Psoas muscle (tissue), 8 donors: ENCODE measurements around the gene CPNE7. TPM values are rescaled to one million over a fixed set of nuclear protein-coding genes. Genes with fewer than 3 reads are reported as not detected.

Source experiments
- ATAC-seq, 4 donors: fragments of 200-7000 bp; cut with Tn5 transposase; one replicate each; pipeline ENCODE4 v1.9.1; 2020; ENCODE audit warnings: moderate library complexity in 3 of 4, mild to moderate bottlenecking in 2 of 4
- DNase-seq, 2 donors: peaks; one replicate each; pipeline ENCODE4 v3.0.0-alpha.2; 2020
- H3K27ac ChIP-seq: fragments of 200-600 bp; one replicate; pipeline ENCODE4 v1.8.0; 2022
- H3K27me3 ChIP-seq, 3 donors: fragments of 200-600 bp in 1 of 3; one replicate each; pipeline versions ENCODE4 v1.6.1 to v1.8.0; 2013 to 2022; ENCODE audit warnings: low read length in 2 of 3, mild to moderate bottlenecking in 2 of 3, moderate library complexity in 1 of 3; ENCODE audit not compliant: insufficient read depth in 3 of 3
- H3K36me3 ChIP-seq, 2 donors: fragments of 200-600 bp in 1 of 2; one replicate each; pipeline versions ENCODE4 v1.6.1 to v1.8.0; 2013 to 2022; ENCODE audit warnings: low read depth in 1 of 2, mild to moderate bottlenecking in 1 of 2, moderate library complexity in 1 of 2; ENCODE audit not compliant: insufficient read depth in 1 of 2
- H3K4me1 ChIP-seq: fragments of 200-600 bp; one replicate; pipeline ENCODE4 v1.8.0; 2022
- H3K4me3 ChIP-seq: fragments of 200-600 bp; one replicate; pipeline ENCODE4 v1.8.0; 2022; ENCODE audit warnings: mild to moderate bottlenecking
- H3K9me3 ChIP-seq: fragments of 200-600 bp; one replicate; pipeline ENCODE4 v1.8.0; 2022
- WGBS, 3 donors: extraction: QIAGEN DNeasy Blood & Tissue Kit; methylation state at CpG; one replicate each; pipeline versions ENCODE4 v1.1.6 to v1.1.7; 2013; 5-methylcytosine and 5-hydroxymethylcytosine counted together
- intact Hi-C, 2 donors: fragments of 100-400 bp; cut with DNase I; formaldehyde crosslinking; loops; one replicate each; pipeline versions ENCODE4 v1.11.0 to v1.14.2; 2022
- polyA plus RNA-seq, 3 donors: library from polyadenylated mRNA; stranded (reverse); fragments of 200-250 nt; gene quantifications; one replicate each; pipeline ENCODE4 v1.2.3, GENCODE V29; 2013
- total RNA-seq, 4 donors: library from RNA; stranded (reverse); fragmentation: NEBNext Ultra II Directional in 2 of 4; extraction: Animal tissue kit (Norgen Biotek cat#: 25700) in 2 of 4; gene quantifications; one replicate each; pipeline versions ENCODE4 v1.2.1 to v1.2.4, GENCODE V29; 2021 to 2023
- TF ChIP-seq, protein P1 (sequence below): fragments of 200-600 bp; IDR thresholded peaks from one replicate; pipeline ENCODE4 v1.8.0; 2022; ENCODE audit warnings: antibody characterized with exemption
- donor health status: healthy with polysubstance abuse.
- donor health status: DM: no; HTN: no; CAD: no; lungs with moderate emphysema.
- donor health status: Bipolar disorder and iron deficiency.
- donor health status: healthy.
- donor health status: DM: yes; HTN: yes; CAD: no.
- donor health status: DM: no; HTN: no; CAD: no.
- donor health status: DM: no; HTN: no; CAD: no.
- donor health status: DM: yes; HTN: yes; CAD: no.

The CPNE7 gene
- total and polyA plus RNA-seq, 7 donors: 0.08 to 0.21 TPM; not detected in 5

DNA sequence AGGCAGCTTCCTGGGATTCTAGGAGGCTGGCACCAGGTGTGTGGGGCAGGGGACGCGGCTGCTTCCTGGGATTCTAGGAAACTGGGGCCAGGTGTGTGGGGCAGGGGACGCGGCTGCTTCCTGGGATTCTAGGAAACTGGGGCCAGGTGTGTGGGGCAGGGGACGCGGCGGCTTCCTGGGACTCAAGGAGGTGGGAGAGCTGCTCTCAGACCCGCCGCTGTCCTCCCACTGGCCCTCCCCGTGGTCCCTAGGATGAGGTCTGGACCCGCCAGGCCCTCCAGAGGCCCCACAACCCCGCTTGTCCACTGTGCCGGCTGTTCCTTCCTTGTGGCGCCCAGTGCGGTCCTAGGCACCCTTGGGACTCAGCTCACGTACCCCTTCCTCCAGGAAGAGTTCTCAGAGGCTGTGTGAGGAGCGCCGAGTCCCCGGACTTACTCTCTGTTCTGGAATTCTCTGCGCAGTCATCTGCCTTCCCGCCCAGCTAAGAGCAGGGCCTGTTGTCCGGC is 38.4 kb downstream of the CPNE7 start:
- intact Hi-C loops: no loop called here
- ATAC-seq: no peak
- H3K4me3 ChIP-seq: no peak overlapping the region
- peaks cover 0 to 28% (median 8%) of the 10 kb centered on the region in 3 donors for H3K27me3 ChIP-seq
- TF ChIP-seq, protein P1, sequence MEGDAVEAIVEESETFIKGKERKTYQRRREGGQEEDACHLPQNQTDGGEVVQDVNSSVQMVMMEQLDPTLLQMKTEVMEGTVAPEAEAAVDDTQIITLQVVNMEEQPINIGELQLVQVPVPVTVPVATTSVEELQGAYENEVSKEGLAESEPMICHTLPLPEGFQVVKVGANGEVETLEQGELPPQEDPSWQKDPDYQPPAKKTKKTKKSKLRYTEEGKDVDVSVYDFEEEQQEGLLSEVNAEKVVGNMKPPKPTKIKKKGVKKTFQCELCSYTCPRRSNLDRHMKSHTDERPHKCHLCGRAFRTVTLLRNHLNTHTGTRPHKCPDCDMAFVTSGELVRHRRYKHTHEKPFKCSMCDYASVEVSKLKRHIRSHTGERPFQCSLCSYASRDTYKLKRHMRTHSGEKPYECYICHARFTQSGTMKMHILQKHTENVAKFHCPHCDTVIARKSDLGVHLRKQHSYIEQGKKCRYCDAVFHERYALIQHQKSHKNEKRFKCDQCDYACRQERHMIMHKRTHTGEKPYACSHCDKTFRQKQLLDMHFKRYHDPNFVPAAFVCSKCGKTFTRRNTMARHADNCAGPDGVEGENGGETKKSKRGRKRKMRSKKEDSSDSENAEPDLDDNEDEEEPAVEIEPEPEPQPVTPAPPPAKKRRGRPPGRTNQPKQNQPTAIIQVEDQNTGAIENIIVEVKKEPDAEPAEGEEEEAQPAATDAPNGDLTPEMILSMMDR: no peak
- H3K9me3 ChIP-seq: no peaks in the 10 kb centered on the region
- no peak for DNase-seq
- no peaks in the 10 kb centered on the region for H3K4me1 ChIP-seq
- no peaks in the 10 kb centered on the region for H3K36me3 ChIP-seq
- WGBS, 3 donors: 80 to 83% (median 82%) methylated on average over 21 to 22 of the region's 22 CpGs
- H3K27ac ChIP-seq: no peak overlapping the region

DNA sequence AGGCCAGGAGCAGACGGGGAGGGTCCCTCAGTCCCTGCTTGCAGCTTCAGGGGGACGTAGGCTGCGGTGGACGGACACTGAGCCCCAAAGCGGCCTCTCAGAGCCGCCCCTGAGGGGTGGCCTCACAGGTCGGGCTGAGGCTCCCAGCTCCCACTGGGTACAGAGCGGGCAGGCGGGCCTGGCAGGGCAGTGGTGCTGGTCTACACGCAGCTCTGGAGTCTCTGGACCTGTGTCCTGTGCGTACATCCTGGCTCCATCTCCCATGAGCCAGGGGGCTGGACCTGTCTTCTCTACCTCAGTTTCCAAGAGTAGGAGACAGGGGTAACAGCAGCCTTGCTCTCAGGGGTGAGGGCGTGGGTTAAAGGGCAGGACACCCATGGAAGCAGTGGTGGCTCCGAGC is 39.6 kb downstream of the CPNE7 start:
- ATAC-seq: no peak
- no peak for DNase-seq
- TF ChIP-seq, protein P1: no peak
- Histone ChIP-seq H3K4me1 (no peaks in the 10 kb centered on the region), H3K9me3 (no peaks in the 10 kb centered on the region), H3K4me3 (no peak overlapping the region), H3K27ac (no peak overlapping the region), H3K27me3 (peaks cover 0 to 27% (median 9%) of the 10 kb centered on the region in 3 donors), H3K36me3 (no peaks in the 10 kb centered on the region)
- intact Hi-C loops: no loop called here
- WGBS, 3 donors: 81 to 91% (median 86%) methylated on average over 12 to 13 of the region's 13 CpGs

DNA sequence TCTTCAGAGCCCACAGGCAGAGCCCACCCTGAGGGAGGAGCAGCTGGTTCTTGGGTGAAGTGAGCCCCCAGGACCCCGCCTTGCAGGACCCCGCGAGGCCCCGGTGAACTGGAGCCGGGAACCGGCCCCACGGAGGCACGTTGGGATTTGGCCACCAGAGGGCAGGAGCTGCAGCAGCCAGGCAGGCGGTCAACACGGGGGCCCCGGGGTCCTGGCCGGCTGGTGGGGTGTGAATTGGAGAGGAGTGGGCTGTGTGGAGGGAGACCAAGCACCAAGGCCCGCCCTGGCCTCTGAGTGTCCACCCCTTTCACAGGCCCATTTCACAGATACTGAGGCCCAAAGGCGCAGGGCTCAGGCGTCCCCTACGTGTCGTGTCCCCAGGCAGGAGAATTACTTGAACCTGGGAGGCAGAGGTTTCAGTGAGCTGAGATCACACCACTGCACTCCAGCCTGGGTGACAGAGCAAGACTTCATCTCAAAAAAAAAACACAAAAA is 40.1 kb downstream of the CPNE7 start:
- no peaks in the 10 kb centered on the region for H3K9me3 ChIP-seq
- H3K27ac ChIP-seq: no peak overlapping the region
- peaks cover 0 to 31% (median 11%) of the 10 kb centered on the region in 3 donors for H3K27me3 ChIP-seq
- ATAC-seq (no peak), DNase-seq (no peak)
- WGBS, 3 donors: 24 to 33% (median 28%) methylated on average over 15 to 17 of the region's 17 CpGs
- TF ChIP-seq, protein P1: peak; percentile 48
- intact Hi-C loops: no loop called here
- no peak overlapping the region for H3K4me3 ChIP-seq
- H3K36me3 ChIP-seq: no peaks in the 10 kb centered on the region
- H3K4me1 ChIP-seq: no peaks in the 10 kb centered on the region

DNA sequence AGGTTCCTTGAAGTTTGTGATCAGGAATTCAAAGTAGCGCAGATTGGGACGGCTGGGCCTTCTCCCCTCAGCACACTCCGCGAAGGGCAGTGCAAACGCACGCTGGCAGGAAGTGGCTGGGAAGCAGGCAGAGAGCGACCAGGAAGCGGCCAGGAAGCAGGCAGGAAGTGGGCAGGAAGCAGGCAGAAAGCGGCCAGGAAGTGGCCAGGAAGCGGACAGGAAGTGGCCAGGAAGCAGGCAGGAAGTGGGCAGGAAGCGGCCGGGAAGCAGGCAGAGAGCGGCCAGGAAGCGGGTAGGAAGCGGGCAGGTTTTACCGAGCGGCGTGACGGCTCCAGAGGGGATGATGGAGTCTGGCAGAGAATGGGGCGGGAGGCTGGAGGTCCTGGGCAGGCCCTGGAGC is 41.1 kb downstream of the CPNE7 start:
- no peak for DNase-seq
- intact Hi-C loops: no loop called here
- Histone ChIP-seq H3K4me1 (no peaks in the 10 kb centered on the region), H3K4me3 (no peak overlapping the region), H3K9me3 (no peaks in the 10 kb centered on the region), H3K36me3 (no peaks in the 10 kb centered on the region), H3K27me3 (peaks cover 0 to 29% (median 13%) of the 10 kb centered on the region in 3 donors), H3K27ac (no peak overlapping the region)
- 68 to 69% (median 69%) methylated on average over 20 of the region's 20 CpGs for WGBS, 3 donors
- no peak for ATAC-seq
- TF ChIP-seq, protein P1: no peak

DNA sequence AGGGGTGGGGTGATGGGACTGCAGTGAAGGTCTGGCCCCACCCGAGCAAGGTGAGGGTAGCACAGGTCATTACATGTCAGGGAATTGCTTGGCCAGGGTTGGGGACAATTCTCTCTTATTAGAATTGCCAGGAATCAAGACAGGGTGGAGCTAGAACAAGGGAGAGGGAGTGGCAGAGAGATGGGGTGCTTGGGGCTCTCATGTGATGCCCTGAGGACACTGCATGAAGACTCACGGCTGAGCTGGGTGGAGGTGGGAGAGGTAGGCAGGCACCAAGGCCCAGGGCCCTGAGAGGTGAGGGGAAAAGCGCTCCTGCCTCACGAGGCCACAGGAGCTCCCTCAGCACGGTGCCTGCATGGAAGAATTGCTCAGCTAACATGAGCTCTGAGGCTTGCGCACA is 41.5 kb downstream of the CPNE7 start:
- intact Hi-C loops: no loop called here
- no peak for DNase-seq
- Histone ChIP-seq H3K27me3 (peaks cover 0 to 29% (median 13%) of the 10 kb centered on the region in 3 donors), H3K36me3 (no peaks in the 10 kb centered on the region), H3K4me1 (no peaks in the 10 kb centered on the region), H3K4me3 (no peak overlapping the region), H3K27ac (no peak overlapping the region), H3K9me3 (no peaks in the 10 kb centered on the region)
- no peak for ATAC-seq
- WGBS, 3 donors: 53 to 59% (median 54%) methylated on average over 5 to 6 of the region's 6 CpGs
- TF ChIP-seq, protein P1: no peak
